ENCODE data around the gene VEGFC.
A peak's percentile ranks its signal among the peaks of the same experiment; 100 is the strongest.

Gene VEGFC, protein sequence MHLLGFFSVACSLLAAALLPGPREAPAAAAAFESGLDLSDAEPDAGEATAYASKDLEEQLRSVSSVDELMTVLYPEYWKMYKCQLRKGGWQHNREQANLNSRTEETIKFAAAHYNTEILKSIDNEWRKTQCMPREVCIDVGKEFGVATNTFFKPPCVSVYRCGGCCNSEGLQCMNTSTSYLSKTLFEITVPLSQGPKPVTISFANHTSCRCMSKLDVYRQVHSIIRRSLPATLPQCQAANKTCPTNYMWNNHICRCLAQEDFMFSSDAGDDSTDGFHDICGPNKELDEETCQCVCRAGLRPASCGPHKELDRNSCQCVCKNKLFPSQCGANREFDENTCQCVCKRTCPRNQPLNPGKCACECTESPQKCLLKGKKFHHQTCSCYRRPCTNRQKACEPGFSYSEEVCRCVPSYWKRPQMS

DNA sequence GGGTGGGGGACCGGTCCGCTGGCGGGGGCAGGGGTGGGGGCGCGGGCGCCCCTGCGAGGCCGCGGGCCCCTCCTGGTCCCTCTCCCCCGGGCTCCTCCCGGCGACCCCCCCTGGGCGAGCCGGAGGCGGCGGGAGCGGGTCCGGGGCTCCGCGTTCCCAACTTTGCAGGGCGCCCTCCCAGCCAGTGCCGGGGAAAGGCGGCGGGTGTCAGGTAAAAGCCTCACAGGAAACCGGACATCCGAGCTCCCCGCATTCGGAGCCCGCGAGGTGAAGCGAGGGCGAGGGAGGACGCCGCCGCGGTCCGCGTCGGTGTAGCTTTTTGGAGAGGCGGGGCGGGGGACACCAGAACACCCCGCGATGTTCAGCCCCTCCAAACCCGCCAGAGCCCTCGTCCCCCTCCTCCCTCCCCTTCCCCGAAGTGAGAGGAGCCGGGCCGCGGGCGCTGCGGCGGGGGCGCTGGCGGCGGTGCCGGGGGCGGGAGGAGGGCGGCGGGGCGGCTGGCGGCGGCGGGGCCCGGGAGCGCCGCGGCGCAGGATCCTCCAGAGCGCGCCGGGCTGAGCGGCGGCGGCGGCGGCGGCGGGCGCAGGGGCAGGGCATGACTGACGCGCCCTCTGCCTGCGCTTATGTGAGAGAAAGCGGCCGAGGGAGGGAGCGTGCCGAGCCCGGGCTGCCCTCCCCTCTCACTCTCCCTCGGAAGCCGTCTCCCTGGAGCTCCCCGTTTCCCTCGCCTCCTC lies at the start of gene VEGFC:
Gene VEGFC, minus strand, starts transcription at position 597 of the 734 bp plus-strand sequence. CDS start 611 bp downstream, outside the sequence.
- ChIA-PET POLR2A (interaction anchor here (0.9 to 1.1 kb wide), 3 partner anchors 11 to 650 kb away, joined by 3 to 4 read pairs (median 3); partner anchors contain the start of gene AGA), CTCF (interaction anchor here (0.7 to 2.0 kb wide), 3 partner anchors 9 to 255 kb away, joined by 3 to 15 read pairs (median 4); no protein-coding TSS in a partner anchor)
- peak; percentile 69 for DNase-seq (ENCODE audit: extremely low spot score)
- TF ChIP-seq, protein P1, sequence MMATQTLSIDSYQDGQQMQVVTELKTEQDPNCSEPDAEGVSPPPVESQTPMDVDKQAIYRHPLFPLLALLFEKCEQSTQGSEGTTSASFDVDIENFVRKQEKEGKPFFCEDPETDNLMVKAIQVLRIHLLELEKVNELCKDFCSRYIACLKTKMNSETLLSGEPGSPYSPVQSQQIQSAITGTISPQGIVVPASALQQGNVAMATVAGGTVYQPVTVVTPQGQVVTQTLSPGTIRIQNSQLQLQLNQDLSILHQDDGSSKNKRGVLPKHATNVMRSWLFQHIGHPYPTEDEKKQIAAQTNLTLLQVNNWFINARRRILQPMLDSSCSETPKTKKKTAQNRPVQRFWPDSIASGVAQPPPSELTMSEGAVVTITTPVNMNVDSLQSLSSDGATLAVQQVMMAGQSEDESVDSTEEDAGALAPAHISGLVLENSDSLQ (IDR thresholded peaks at IDR 0.05) = peak; percentile 47; the same call in 1 of the 2 replicates
- no peak for TF ChIP-seq ELF4 (IDR thresholded peaks at IDR 0.05)

DNA sequence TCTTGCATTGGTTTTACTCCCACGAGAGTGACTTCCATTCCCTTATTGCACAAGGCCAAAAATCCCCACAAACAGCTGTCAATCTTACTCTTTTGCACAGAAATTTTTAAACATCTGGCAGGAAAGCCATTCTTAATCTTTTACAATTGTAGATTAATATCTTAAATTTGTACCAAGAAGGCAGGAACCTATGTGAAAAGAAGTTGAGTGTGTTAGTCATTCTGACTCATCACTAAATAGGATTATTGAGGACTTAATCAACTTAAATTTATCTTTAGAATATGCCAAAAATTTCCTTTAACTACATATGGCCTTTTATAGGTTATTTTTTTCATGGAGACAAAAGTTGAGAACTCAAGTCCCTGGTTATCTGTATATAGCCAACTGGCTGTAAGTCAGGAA lies 49.0 kb upstream of the VEGFC start:
- no peak for DNase-seq (ENCODE audit: extremely low spot score)
- ChIA-PET POLR2A (no interaction called here), CTCF (no interaction called here)
- no peak for TF ChIP-seq FOXK2 (IDR thresholded peaks at IDR 0.05)
- TF ChIP-seq FOXM1 (IDR thresholded peaks at IDR 0.05; ENCODE audit: borderline replicate concordance) = no peak
- TF ChIP-seq NFRKB (IDR thresholded peaks at IDR 0.05) = no peak
- no peak for TF ChIP-seq L3MBTL2 (conservative IDR thresholded peaks at IDR 0.05)
- no peak for TF ChIP-seq TARDBP (IDR thresholded peaks at IDR 0.05)

DNA sequence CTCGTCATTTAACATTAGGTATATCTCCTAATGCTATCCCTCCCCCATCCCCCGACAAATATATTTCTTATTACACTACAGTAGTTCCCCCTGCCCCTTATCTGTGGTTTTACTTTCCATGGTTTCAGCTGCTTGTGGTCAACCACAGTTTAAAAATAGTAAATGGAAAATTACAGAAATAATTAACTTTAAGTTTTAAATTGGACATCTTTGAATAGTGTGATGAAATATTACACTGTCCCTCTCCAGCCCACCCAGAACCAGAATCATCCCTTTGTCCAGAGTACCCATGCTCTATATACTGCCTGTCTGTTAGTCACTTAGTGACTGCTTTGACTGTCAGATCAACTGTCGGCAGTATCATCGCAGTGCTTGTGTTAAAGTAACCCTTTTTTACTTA lies 47.4 kb upstream of the VEGFC start:
- no peak for DNase-seq (ENCODE audit: extremely low spot score)
- TF ChIP-seq ZNF384 (IDR thresholded peaks at IDR 0.05) (no peak), ARNT (IDR thresholded peaks at IDR 0.05) (no peak), NFRKB (IDR thresholded peaks at IDR 0.05) (no peak), FOXA1 (IDR thresholded peaks at IDR 0.05) (no peak), FOXM1 (IDR thresholded peaks at IDR 0.05; ENCODE audit: borderline replicate concordance) (no peak), SP1 (IDR thresholded peaks at IDR 0.05) (no peak), SUZ12 (IDR thresholded peaks at IDR 0.05) (no peak), TARDBP (IDR thresholded peaks at IDR 0.05) (no peak), BHLHE40 (IDR thresholded peaks at IDR 0.05; ENCODE audit: borderline replicate concordance) (no peak), CTBP1 (IDR thresholded peaks at IDR 0.05; ENCODE audit: borderline replicate concordance) (no peak), LEF1 (IDR thresholded peaks at IDR 0.05; ENCODE audit: borderline replicate concordance) (no peak)
- TF ChIP-seq, protein P1 (IDR thresholded peaks at IDR 0.05) = no peak
- ChIA-PET CTCF (no interaction called here), POLR2A (no interaction called here)

DNA sequence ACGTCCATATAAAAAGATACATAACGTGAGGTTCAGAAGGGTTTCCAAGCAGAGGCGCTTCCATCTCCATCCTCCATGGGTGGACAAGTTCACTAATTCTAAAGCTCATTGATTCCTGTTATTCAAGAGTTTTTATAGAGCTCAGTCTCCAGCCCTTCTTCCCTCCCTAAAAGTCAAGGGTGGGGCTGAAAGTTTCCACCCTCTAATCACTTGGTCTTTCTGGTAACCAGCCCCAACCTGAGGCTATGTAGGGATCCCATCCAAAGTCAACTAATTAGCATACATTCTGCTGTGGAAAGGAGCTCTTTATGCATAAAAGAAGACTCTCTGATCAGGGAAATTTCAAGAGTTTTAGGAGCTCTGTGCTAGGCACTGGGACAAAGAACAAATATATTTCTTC lies 46.9 kb upstream of the VEGFC start:
- CTCF ChIA-PET = no interaction called here
- POLR2A ChIA-PET = no interaction called here
- DNase-seq (ENCODE audit: extremely low spot score) = no peak
- TF ChIP-seq NFRKB (IDR thresholded peaks at IDR 0.05) (no peak), SUZ12 (IDR thresholded peaks at IDR 0.05) (no peak), L3MBTL2 (conservative IDR thresholded peaks at IDR 0.05) (no peak), SP1 (IDR thresholded peaks at IDR 0.05) (no peak)
- TF ChIP-seq, protein P1 (IDR thresholded peaks at IDR 0.05) = no peak

DNA sequence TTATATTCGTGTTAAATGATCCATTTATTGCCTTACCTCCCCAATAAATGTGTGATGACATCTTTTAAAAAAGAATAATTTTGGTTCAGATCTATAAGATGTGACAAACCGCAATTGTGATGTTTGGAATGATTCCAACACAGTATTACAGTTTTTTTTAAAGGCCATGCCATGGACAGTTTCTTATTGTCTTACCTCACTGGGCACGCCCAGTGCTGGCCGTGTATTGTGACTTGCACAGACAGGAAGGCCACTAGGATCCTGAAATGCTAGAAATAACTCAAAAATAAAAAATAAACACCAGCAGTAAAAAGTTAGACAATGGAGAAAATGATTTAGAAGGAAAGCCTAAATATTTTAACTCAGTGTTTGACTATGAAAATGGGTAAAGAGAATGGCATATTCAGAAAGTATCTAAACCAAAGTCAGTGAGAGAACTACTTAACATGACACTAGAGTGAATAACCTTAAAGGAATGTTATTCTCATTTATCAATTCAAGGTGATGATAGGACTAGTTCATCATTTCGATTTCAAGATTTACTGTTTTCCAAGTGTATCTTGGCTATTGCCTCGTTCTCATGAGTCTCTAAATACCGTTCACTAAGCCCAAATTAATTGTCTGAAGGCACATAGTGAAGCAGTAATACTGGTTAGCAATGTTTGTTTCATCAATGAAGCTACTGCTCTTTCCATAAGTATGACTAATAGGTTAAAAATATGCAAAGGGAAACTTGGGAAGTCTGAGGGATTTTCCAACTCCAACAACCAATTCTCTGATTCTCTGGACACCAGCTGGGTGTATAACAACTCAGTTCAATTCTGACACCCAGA lies 46.1 kb upstream of the VEGFC start:
- POLR2A ChIA-PET = no interaction called here
- DNase-seq (ENCODE audit: extremely low spot score) = no peak
- no peak for TF ChIP-seq SUZ12 (IDR thresholded peaks at IDR 0.05)
- no peak for TF ChIP-seq TARDBP (IDR thresholded peaks at IDR 0.05)
- no peak for TF ChIP-seq SP1 (IDR thresholded peaks at IDR 0.05)
- CTCF ChIA-PET = interaction anchor here (0.7 kb wide), 1 partner anchor 26 kb away, joined by 3 read pairs; no protein-coding TSS in a partner anchor

DNA sequence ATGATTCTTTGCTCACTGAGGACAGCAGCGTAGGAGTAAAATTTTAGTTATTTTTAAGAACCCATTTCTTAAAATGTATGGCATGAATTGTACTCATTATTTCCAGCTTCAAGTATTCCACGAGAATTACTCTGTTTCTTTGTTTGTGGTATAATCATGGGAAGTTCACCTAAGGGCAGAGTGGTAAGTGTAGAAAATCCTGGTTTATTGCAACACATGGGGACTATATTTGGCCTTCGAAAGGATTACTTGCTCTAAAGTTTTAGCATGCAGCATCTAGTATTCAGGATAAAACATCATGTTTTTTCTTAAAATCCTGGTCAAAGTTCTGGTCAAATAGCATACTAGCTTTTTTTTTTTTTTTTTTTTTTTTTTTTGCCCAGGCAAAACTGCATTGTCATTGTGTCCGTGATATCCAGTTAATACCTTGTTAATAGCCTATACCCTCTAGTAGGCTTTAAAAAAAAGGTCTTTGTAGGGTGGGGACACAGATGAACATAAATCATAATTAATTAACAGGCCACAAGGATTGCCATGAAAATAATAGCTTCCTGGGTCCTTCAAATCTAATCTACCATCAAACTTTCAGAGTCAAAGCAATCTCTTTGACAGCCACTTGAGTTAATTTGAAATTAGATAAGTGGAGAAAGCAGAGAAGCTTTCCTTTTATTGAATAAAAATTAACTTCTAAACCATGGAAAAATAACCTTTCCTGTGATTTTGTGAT lies 44.6 kb upstream of the VEGFC start:
- DNase-seq (ENCODE audit: extremely low spot score) = no peak
- no peak for TF ChIP-seq HDGF (IDR thresholded peaks at IDR 0.05; ENCODE audit: borderline replicate concordance)
- no peak for TF ChIP-seq SP1 (IDR thresholded peaks at IDR 0.05)
- no peak for TF ChIP-seq LEF1 (IDR thresholded peaks at IDR 0.05; ENCODE audit: borderline replicate concordance)
- no peak for TF ChIP-seq ZNF384 (IDR thresholded peaks at IDR 0.05)
- no peak for TF ChIP-seq NFRKB (IDR thresholded peaks at IDR 0.05)
- no peak for TF ChIP-seq ELF4 (IDR thresholded peaks at IDR 0.05)
- TF ChIP-seq BHLHE40 (IDR thresholded peaks at IDR 0.05; ENCODE audit: borderline replicate concordance) = no peak
- TF ChIP-seq FOXA1 (IDR thresholded peaks at IDR 0.05) = no peak
- TF ChIP-seq FOXK2 (IDR thresholded peaks at IDR 0.05) = no peak
- no peak for TF ChIP-seq SUZ12 (IDR thresholded peaks at IDR 0.05)
- TF ChIP-seq CTBP1 (IDR thresholded peaks at IDR 0.05; ENCODE audit: borderline replicate concordance) = no peak
- TF ChIP-seq FOXM1 (IDR thresholded peaks at IDR 0.05; ENCODE audit: borderline replicate concordance) = no peak
- no peak for TF ChIP-seq L3MBTL2 (conservative IDR thresholded peaks at IDR 0.05)
- TF ChIP-seq TARDBP (IDR thresholded peaks at IDR 0.05) = no peak
- TF ChIP-seq, protein P1 (IDR thresholded peaks at IDR 0.05) = no peak; the same call in 1 of the 2 replicates
- no peak for TF ChIP-seq ARNT (IDR thresholded peaks at IDR 0.05)
- CTCF ChIA-PET = interaction anchor here (0.8 kb wide), 1 partner anchor 12 kb away, joined by 6 read pairs; no protein-coding TSS in a partner anchor
- POLR2A ChIA-PET = no interaction called here
